Epithelial cell of proximal tubule (primary cell): Measurements from ENCODE around the gene CTXND2. TPM values are rescaled to one million over a fixed set of nuclear protein-coding genes. Genes with fewer than 3 reads are reported as not detected.

Experiments used
- DNase-seq: peaks from one replicate; pipeline ENCODE4 v3.0.0-alpha.2; 2011; ENCODE audit warnings: low read depth
- H3K4me3 ChIP-seq: 2 replicates; pipeline ENCODE4 v1.5.1; 2011; ENCODE audit warnings: low read depth, mild to moderate bottlenecking, low read length
- CTCF ChIP-seq: conservative IDR thresholded peaks from 2 replicates; pipeline ENCODE4 v1.5.1; 2012; ENCODE audit warnings: low read depth, mild to moderate bottlenecking, low read length
- total RNA-seq: library from RNA; depleted of rRNA; stranded (reverse); fragments of >200 nt; gene quantifications from 2 replicates; pipeline ENCODE4 v1.2.3, GENCODE V29; 2015

Gene CTXND2
- total RNA-seq, 1 donor from 2014 or later, result not detected

- no peak for TF ChIP-seq CTCF
- H3K4me3 ChIP-seq, result no peak overlapping the region
- DNase-seq, result no peak
These were observed 15.4 kb downstream of the CTXND2 start for GRCh38 chr1:150902346-150902745.

- DNase-seq, result no peak
- H3K4me3 ChIP-seq, result no peak overlapping the region
- no peak for TF ChIP-seq CTCF
These were observed 15.8 kb downstream of the CTXND2 start for GRCh38 chr1:150902751-150903150.

- H3K4me3 ChIP-seq, result no peak overlapping the region
- no peak for TF ChIP-seq CTCF
- no peak for DNase-seq
These were observed 18.4 kb downstream of the CTXND2 start for GRCh38 chr1:150905301-150905700.

- no peak overlapping the region for H3K4me3 ChIP-seq
- TF ChIP-seq CTCF, result no peak
- no peak for DNase-seq
These were observed 19.4 kb downstream of the CTXND2 start for GRCh38 chr1:150906329-150906728.

GRCh38 chr1:150906813-150907212 is 19.9 kb downstream of the CTXND2 start:
- no peak overlapping the region for H3K4me3 ChIP-seq
- no peak for TF ChIP-seq CTCF
- DNase-seq, result no peak

- DNase-seq, result no peak
- TF ChIP-seq CTCF, result no peak
- no peak overlapping the region for H3K4me3 ChIP-seq
These were observed 22.7 kb downstream of the CTXND2 start for GRCh38 chr1:150909585-150910180.

- no peak overlapping the region for H3K4me3 ChIP-seq
- no peak for TF ChIP-seq CTCF
These were observed 25.7 kb downstream of the CTXND2 start for GRCh38 chr1:150912623-150913022.

More at GRCh38 chr1:150912623-150913022, 25.7 kb downstream of the CTXND2 start:
- DNase-seq, result no peak
